Right ventricle myocardium inferior (tissue), 1 donor: ENCODE results near the gene NBEA. TPM values are rescaled to one million over a fixed set of nuclear protein-coding genes. Genes with fewer than 3 reads are reported as not detected.

Experiments
- ATAC-seq: fragments of 200-7000 bp; cut with Tn5 transposase; one replicate; pipeline ENCODE4 v1.9.1; 2020; ENCODE audit warnings: mild to moderate bottlenecking, moderate library complexity
- DNase-seq: peaks from one replicate; pipeline ENCODE4 v3.0.0; 2021; ENCODE audit errors: missing footprints
- intact Hi-C: fragments of 100-400 bp; cut with DNase I; formaldehyde crosslinking; loops from one replicate; pipeline ENCODE4 v1.11.0; 2022
- total RNA-seq: library from RNA; stranded (reverse); fragmentation: NEBNext Ultra II Directional; extraction: Animal tissue kit (Norgen Biotek cat#: 25700); gene quantifications from one replicate; pipeline ENCODE4 v1.2.1, GENCODE V29; 2021
- donor health status: DM: no; HTN: yes; CAD: no; lungs with severe emphysema.

The NBEA gene
- total RNA-seq, 1 donor from 2014 or later: 17.2 TPM

GRCh38 chr13:35144166-35144890, 202.3 kb downstream of the NBEA start:
- no peak for ATAC-seq
- intact Hi-C loops: no loop called here
- DNase-seq: no peak

- ATAC-seq (no peak), DNase-seq (no peak)
- intact Hi-C loops: no loop called here
Measured at GRCh38 chr13:35146686-35147085, 204.6 kb downstream of the NBEA start.

- no peak for ATAC-seq
- intact Hi-C loops: loop anchor here (10.0 kb wide), 2 partner anchors 212 to 1082 kb away; partner anchors contain the start of gene NBEA
- no peak for DNase-seq
Measured at GRCh38 chr13:35157143-35157755, 215.2 kb downstream of the NBEA start.

DNA sequence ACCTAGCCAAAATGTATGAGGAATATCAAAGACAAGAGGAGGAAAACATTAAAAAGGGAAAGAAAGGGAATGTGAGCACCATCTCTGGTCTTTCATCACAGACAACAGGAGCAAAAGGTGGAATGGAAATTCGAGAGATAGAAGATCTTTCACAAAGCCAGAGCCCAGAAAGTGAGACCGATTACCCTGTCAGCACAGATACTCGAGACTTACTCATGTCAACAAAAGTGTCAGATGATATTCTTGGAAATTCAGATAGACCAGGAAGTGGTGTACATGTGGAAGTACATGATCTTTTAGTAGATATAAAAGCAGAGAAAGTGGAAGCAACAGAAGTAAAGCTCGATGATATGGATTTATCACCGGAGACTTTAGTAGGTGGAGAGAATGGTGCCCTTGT, 217.0 kb downstream of the NBEA start:
- intact Hi-C loops: loop anchor here (2.0 to 10.0 kb wide), 3 partner anchors 214 to 1228 kb away; partner anchors contain the start of gene NBEA
- no peak for DNase-seq
- ATAC-seq: no peak

GRCh38 chr13:35160896-35161295, 218.8 kb downstream of the NBEA start:
- ATAC-seq (no peak), DNase-seq (no peak)
- intact Hi-C loops: loop anchor here (10.0 kb wide), 1 partner anchor 1356 kb away; no protein-coding TSS in a partner anchor

DNA sequence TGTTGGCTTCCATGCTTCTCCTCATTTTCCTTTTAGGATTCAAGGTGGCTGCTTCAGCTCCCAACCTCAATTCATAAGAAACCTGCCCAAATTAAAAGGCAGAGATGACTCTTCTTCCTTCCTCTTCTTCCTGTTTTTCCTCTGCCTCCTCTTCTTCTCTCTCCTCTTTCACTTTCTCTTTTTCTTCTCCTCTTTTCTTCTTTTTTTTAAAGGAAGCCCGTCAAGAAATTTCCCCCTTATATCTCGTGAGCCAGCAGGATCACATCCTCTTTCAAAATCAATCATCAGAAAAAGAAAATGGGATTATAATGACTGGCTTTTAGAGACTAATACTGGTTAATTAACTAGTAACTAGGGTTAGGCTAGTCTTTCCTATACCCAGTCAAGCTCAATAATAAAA, 220.3 kb downstream of the NBEA start:
- intact Hi-C loops: loop anchor here (10.0 kb wide), 1 partner anchor 1358 kb away; no protein-coding TSS in a partner anchor
- ATAC-seq (no peak), DNase-seq (no peak)

- ATAC-seq: no peak
Measured at GRCh38 chr13:35163674-35164073, 221.6 kb downstream of the NBEA start.

DNA sequence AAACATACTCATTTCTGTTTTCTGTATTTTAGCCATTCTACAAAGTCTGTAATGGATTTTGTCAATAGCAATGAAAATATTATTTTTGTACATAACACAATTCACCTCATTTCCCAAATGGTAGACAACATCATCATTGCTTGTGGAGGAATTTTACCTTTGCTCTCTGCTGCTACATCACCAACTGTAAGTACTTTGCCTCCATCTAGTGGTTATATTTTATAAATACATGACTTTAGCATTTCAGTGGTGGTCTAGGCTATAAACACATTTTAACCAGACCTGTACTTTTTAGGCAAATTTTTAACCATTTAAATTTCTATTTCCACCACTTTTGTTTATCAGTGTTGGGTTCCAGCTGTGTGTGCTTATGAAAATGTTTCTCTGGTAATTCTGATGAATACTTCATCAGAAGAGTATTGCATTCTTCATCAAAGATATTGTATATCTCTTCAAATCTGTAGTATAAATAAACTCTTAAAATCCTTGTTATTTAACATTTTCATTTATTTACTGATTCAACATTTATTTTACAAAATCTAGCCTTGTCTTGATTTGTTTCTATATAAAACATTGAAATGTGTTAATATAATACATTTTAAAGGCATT, 222.4 kb downstream of the NBEA start:
- ATAC-seq: peak; percentile 63
- intact Hi-C loops: loop anchor here (10.0 kb wide), 1 partner anchor 1360 kb away; no protein-coding TSS in a partner anchor

More at GRCh38 chr13:35163674-35164073, 221.6 kb downstream of the NBEA start:
- no peak for DNase-seq
- intact Hi-C loops: loop anchor here (10.0 kb wide), 1 partner anchor 1359 kb away; no protein-coding TSS in a partner anchor

GRCh38 chr13:35165205-35165604, 223.1 kb downstream of the NBEA start:
- intact Hi-C loops: loop anchor here (10.0 kb wide), 1 partner anchor 1360 kb away; no protein-coding TSS in a partner anchor
- ATAC-seq (no peak), DNase-seq (no peak)

More for the DNA sequence above, 222.4 kb downstream of the NBEA start:
- DNase-seq: no peak

GRCh38 chr13:35179494-35179893, 237.4 kb downstream of the NBEA start:
- ATAC-seq (peak; percentile 88), DNase-seq (no peak)
- intact Hi-C loops: loop anchor here (10.0 kb wide), 1 partner anchor 535 kb away; no protein-coding TSS in a partner anchor

GRCh38 chr13:35179920-35180663, 238.0 kb downstream of the NBEA start:
- ATAC-seq (no peak), DNase-seq (no peak)
- intact Hi-C loops: loop anchor here (10.0 kb wide), 1 partner anchor 535 kb away; no protein-coding TSS in a partner anchor

GRCh38 chr13:35190241-35190640, 248.2 kb downstream of the NBEA start:
- no peak for DNase-seq
- peak; percentile 52 for ATAC-seq
- intact Hi-C loops: no loop called here

GRCh38 chr13:35191883-35192282, 249.8 kb downstream of the NBEA start:
- intact Hi-C loops: no loop called here
- DNase-seq (no peak), ATAC-seq (peak; percentile 59)

DNA sequence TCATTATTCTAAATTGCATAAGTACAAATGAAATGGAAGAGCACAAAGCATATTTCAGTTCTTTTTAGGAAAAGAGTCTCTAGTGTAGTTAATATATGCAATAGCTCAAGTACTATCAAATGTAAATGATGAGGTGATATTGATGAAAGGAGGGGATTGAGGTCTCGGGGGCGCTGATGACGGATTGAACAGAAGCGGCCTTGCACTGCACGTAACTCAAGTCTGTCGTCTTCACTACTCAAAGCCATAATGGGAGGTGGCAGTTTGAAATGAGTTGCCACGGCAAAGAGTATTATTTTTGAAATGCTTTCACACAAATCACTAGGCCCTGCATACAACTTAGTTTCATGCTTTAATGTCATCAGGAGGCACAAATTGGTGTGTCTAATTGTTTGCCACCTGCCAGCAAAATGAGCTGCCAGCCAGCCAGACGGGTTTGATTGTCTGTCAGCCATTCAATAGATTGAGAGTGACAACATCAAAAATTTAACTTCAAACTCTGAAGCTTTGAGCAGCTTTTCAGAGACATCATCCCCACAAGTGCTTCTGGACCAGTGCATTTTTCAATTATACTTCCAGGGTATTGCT, 256.6 kb downstream of the NBEA start:
- ATAC-seq (no peak), DNase-seq (no peak)
- intact Hi-C loops: no loop called here

GRCh38 chr13:35208587-35208986, 266.5 kb downstream of the NBEA start:
- no peak for DNase-seq
- intact Hi-C loops: no loop called here
- ATAC-seq: no peak

- intact Hi-C loops: loop anchor here (2.0 to 10.0 kb wide), 2 partner anchors 505 to 609 kb away; no protein-coding TSS in a partner anchor
- DNase-seq: no peak
- no peak for ATAC-seq
Measured at GRCh38 chr13:35210261-35210660, 268.2 kb downstream of the NBEA start.

GRCh38 chr13:35211949-35212348, 269.9 kb downstream of the NBEA start:
- no peak for ATAC-seq
- DNase-seq: no peak
- intact Hi-C loops: loop anchor here (2.0 to 10.0 kb wide), 2 partner anchors 503 to 607 kb away; no protein-coding TSS in a partner anchor

- DNase-seq (no peak), ATAC-seq (no peak)
- intact Hi-C loops: loop anchor here (10.0 kb wide), 1 partner anchor 501 kb away; no protein-coding TSS in a partner anchor
Measured at GRCh38 chr13:35213911-35214310, 271.8 kb downstream of the NBEA start.
